Esophagus muscularis mucosa (tissue), 3 donors: ENCODE measurements around the gene IFIT1B.

ENCODE experiments used
- CTCF ChIP-seq, 3 experiments: fragments of 200-600 bp in 2 of 3; fragments of 450-650 bp in 1 of 3; sonication (generic) in 2 of 3; IDR thresholded peaks; one replicate each; pipeline ENCODE4 v1.5.1; 2017 to 2019; ENCODE audit warnings: antibody characterized with exemption in 3 of 3, mild to moderate bottlenecking in 2 of 3, moderate library complexity in 1 of 3
- POLR2A ChIP-seq: fragments of 450-650 bp; IDR thresholded peaks from one replicate; pipeline ENCODE4 v1.6.1; 2017; ENCODE audit warnings: antibody characterized with exemption, moderate library complexity, mild to moderate bottlenecking, low read depth

- TF ChIP-seq CTCF (IDR thresholded peaks at IDR 0.05) (no peak), POLR2A (no peak)
Observed at GRCh38 chr10:89414879-89415821, 37.3 kb downstream of the IFIT1B start.
